GM04503 (cell line): ENCODE data around the gene FAM174C.
"Not testable (repeated sequence)": the region's sequence is repeated elsewhere in the genome, so short reads cannot be mapped to it uniquely, and the experiment has no call there.

Experiments
- DNase-seq: peaks from one replicate; pipeline ENCODE4 v3.0.0-alpha.2; 2012; ENCODE audit warnings: low read depth

Gene FAM174C

DNA sequence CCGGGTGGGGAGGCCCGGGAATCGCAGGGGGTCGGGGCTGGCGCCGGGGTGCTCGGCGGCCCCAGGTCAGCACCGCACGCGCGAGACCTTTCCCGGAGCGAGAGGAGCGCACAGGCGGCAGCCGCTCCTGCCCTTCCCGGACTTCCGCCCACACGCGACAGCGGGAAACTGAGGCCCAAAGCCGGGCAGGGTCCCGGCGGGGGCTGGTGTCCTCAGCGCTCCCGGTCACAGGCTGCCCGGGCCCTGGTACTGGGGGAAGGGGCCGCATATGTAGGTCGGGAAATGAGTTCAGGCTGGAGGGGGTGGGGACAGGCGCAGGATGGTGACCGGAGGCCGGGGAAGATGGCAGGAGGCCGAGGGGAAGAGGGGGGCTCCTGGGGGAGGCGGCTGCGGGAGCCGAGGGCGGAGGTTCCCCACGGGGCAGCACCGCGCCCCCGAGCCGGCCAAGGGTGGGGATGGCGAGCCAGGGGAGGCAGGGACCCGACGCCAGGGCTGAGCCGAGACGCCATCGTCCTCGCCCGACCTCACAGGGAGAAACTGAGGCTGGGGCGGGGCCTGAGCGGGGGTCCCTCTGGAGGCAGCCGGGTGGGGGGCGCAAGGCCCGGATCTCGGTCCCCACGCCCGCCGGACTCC lies 38.2 kb upstream of the FAM174C start:
- no peak for DNase-seq

DNA sequence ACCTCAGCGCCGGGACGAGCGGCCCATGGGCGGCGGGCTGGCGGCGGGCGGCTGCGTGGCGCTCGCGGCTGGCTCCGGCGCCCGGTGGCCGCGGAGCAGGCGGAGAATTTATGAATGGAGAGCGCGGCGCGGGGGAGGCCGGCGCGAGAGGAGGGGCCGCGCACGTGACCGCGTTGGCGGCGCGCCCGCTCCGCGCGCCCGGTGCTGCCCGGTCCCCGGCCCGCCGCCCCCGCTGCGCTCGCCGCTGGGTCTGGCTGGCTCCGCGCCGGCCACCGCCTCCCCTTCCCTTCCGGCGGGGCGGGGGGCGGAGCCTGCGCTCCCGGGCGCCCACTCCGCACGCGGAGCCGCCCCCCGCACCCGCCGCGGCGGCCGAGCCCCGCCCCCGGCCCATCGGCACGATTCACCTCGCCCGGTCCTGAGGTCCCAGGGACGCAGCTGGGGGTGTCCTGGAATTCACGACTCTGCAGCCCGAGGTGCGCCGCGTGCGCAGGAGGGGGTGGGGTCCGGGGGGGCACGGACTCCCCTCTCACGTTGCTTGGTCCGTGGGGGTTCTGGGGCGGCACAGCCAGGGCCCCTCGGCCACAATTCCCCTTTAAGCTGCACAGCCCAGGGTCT lies 37.5 kb upstream of the FAM174C start, which contains the start of gene CBARP:
CBARP (minus strand) TSS at position 252 of the 615 bp plus-strand sequence. CDS start 1,905 bp downstream, outside the sequence.
- DNase-seq = no peak

DNA sequence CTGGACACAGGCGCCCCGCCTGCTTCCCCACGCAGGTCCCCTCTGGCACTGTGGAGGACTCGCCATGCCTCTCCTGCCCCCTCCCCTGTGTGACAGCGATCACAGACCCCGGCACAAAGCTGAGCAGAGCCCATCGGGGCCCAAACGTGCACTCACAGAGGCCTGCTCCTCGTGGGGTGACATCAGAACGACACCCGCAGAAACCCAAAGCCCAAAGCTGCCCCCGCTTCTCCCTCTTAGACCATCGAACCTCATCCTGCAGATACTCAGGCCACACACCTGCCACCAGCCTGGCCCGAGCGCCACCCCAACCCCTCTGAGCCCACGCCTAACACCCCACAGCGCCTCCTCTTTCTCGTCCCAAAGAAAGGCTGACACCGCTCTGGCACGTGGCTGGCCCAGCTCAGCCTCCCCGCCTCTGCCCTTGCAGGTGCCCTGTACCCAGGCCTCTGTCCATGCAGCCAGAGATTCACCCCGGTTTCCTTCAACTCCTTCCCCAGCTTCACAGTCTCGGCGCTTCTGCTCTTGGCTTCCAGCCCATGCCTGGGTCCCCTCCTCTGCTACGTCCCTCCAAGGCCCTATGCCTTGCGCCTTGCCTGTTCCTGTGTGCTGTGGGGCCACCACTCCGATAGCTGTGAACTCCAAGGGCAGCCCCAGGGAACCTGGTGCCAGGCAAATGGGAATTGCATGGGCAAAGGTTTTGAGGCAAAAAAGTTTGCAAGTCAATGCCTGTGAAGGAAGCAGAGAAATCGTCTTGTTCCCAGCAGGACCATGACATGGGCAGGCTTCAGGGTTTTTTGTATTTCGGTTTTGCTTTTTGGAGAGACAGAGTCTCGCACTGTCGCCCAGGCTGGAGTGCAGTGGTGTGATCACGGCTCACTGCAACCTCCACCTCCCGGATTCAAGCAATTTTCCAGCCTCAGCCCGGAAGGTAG lies 36.7 kb upstream of the FAM174C start:
- no peak for DNase-seq

DNA sequence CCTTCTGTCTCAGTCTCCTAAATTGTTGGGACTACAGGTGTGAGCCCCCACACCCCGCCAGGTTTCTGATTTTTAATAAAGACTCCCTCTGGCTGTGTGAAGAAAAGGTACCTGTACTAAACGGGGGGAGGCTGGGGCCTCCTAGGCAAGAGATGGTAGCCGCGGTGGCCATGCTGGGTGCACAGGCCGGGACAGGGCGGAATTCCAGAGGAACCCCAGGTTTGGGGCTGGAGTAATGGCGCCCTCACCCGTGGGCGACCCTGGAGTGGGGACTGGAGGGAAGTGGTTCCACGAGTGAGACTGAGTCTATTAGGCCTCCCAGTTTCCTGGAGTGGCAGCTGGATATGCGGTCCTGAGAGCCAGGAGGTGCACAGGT lies 35.9 kb upstream of the FAM174C start:
- DNase-seq = no peak

DNA sequence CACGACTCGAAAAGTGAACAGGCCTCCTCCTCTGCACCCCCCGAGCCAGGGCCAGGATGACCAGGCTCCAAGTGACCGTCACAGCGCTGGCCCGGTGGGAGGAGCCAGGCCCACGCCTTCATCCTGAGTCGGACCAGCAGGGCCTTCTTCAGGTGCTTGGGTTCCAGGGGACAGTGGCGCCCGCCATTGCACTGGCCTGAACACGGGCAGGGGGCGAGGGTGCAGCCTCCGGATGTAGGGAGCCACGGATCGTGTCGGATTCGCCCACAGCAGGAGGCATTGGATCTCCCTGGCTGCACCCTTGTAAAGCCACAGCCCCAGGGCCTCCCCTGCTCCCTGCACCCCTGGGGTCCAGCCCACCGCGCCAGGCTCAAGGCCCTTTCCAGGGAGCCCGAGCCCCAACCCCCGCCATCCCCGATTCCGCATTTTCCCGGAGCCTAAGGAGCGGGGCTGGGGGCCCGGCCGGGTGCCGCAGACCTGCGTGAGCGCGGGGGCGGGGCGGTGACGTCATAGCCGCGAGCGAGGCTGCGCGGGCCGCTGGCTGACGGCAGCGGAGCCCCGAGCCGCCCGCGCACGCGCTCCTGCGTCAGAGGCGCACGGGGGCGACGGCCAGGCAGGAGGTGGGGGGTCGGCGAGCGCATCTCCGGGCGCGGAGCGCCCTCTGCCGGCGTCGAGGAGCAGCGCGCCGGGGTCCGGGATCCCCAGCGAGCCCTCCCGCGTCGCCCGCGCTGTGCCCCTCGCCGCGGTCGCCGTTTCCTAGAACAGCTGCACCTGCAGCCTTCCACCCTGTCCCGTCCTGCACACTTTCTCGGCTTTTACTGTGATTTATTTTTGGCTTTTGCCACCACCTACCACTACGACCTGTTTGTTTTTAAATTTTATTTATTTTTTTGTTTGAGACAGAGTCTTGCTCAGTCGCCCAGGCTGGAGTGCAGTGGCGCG lies 35.3 kb upstream of the FAM174C start:
- DNase-seq = no peak

DNA sequence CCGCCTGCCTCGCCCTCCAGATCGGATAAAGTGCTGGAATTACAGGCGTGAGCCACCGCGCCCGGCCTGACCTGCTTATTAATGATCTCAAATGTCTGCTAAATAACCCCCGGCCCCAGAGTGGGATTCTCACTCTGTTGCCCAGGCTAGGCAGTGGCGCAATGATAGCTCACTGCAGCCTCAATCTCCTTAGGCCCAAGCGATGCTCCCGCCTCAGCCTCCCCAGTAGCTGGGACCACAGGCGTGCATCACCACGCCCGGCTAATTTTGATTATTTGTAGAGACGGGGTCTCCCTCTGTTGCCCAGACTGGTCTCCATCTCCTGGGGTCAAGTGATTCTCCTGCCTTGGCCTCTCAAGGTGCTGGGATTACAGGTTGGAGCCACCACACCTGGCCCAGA lies 34.4 kb upstream of the FAM174C start:
- no peak for DNase-seq

DNA sequence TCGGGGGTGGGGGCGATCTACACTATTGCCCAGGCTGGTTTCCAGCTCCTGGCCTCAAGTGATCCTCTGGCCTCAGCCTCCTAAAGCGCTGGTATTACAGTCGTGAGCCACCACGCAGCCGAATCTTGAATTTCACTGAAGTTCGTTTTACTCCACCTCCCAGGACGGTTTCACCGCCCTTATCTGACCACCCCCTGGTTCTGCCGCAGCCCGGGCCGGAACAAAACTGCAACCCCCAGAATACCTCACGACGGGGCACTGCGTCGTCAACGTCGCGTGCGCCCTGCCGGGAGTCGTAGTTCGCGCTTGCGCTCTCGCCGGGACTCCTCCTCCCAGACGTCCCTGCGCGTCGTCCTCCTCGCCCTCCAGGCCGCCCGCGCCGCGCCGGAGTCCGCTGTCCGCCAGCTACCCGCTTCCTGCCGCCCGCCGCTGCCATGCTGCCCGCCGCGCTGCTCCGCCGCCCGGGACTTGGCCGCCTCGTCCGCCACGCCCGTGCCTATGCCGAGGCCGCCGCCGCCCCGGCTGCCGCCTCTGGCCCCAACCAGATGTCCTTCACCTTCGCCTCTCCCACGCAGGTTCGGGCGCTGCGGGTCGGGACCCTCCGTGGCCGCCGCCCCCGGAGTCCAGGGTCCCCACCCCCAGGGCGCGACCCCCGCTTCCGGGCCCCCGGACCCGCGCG lies 33.8 kb upstream of the FAM174C start, which contains the start of gene ATP5F1D:
ATP5F1D (plus strand) TSS at position 335 of the 679 bp plus-strand sequence; CDS start at position 435, 100 bp downstream.
- DNase-seq = no peak

DNA sequence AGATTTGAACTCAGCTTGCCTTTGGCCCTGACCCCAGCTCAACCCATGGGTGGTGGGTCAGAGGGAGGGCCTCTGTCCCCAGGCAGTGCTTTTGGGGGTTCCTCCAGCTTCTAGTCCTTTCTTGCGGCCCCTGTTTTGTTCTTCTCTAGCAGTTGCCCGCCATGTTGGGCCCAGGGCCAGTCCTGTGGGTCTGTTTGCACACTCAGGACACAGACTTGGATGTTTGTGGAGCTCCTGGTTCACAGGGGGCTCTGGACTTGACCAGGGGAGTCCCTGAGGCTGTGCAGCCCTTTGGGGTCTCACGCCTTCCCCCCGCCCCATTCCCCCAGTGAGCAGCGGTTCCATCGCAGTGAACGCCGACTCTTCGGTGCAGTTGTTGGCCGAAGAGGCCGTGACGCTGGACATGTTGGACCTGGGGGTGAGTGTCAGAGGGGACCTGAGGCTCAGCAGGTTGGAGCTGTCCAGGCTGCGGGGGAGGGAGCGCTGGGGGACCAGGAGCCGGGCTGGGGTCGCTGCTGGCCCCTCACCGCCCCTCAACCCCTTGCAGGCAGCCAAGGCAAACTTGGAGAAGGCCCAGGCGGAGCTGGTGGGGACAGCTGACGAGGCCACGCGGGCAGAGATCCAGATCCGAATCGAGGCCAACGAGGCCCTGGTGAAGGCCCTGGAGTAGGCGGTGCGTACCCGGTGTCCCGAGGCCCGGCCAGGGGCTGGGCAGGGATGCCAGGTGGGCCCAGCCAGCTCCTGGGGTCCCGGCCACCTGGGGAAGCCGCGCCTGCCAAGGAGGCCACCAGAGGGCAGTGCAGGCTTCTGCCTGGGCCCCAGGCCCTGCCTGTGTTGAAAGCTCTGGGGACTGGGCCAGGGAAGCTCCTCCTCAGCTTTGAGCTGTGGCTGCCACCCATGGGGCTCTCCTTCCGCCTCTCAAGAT lies 31.3 kb upstream of the FAM174C start:
- no peak for DNase-seq

DNA sequence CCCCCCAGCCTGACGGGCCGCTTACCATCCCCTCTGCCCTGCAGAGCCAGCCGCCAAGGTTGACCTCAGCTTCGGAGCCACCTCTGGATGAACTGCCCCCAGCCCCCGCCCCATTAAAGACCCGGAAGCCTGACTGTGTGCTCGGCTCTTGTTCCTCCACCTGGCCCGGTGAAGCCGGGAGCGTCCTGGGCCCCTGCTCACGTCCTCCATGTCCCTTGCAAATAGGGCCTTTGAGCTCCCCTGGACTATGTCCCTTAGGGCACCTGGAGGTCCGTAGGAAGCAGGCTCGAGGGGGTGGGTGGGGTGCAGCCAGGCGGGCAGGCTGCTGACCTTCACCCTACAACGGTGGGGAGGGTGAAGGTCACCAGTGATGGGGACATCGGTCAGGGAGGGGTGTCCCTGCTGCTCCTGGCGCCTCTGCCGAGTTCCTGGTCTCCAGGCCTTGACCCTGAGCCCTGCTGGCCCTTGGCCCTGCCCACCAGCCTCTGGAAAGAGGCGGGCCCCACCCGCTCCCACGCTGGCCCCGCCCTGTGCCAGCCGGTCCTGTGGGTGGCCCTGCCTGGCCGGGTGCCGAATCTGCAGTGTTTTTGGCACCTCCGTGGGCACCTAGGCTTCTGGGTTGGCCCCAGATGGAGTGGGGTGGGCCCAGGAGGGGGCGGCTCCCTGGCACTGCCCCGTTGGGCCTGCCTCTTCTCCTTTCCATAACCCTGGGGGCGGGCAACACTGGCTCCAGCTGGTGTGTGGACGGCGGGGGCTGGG lies 30.5 kb upstream of the FAM174C start:
- no peak for DNase-seq

DNA sequence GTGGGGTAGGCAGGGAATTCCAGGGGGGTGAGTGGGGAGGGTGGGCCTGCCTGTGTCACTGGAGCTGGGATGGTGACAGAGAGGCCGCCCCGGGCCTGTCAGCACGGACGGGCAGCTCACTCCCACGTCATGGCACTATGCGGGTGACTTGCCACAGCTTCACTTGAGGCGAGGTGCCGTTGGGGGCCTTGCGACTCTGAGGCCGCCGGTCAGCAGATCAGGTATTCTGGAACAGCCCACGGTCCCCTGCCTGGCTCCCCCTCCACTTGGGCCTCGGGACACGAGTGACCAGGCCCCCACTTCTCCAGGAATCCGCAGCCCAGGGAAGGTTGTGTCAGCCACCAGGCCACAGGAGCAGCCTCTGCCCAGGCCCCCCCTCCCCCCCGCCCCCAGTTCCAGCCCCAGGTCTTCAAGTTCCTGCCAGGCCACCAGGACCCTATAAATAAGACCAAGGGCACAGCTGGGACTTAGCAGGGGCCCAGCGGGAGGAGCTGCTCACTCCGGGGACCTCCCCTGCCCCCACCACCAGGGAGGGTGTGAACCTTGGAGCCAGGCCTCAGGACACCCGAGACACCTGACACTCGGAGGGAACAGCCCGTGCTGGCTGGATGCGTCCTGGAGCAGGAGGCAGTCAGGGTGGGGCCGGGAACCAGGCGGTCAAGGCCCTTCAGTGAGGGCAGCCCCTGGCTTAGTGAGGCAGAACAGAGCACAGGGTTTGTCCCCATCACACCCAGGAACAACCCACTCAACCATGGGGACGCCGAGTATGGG lies 29.7 kb upstream of the FAM174C start:
- DNase-seq = no peak

DNA sequence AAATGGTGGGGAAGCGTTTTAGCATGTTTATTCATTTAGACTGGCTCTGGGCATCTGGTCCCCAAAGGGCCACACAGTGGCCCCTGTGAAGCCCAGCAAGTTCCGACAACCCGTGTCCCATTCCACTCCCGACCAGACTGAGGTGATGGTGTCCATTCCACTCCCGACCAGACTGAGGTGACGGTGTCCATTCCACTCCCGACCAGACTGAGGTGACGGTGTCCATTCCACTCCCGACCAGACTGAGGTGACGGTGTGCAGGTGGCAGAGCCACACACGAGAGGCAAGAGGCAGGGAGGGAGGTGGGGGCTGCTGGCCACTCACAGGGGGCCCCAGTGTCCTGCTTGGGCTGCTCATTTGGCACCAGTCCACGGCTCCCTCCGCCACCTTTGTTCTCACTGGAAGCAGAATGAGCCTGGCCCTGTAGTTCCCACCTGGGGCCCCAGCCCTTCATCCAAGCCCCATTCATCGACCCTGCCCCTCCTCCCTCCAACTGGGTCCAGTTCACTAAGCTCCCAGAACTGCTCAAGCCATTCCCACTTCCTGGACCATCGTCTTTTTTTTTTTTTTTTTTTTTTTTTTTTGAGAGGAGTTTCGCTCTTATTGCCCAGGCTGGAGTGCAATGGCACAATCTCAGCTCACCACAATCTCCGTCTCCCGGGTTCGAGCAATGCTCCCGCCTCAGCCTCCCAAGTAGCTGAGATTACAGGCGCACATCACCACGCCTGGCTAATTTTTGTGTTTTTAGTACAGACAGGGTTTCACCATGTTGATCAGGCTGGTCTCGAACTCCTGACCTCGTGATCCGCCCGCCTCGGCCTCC lies 28.9 kb upstream of the FAM174C start:
- DNase-seq = not testable (repeated sequence)

DNA sequence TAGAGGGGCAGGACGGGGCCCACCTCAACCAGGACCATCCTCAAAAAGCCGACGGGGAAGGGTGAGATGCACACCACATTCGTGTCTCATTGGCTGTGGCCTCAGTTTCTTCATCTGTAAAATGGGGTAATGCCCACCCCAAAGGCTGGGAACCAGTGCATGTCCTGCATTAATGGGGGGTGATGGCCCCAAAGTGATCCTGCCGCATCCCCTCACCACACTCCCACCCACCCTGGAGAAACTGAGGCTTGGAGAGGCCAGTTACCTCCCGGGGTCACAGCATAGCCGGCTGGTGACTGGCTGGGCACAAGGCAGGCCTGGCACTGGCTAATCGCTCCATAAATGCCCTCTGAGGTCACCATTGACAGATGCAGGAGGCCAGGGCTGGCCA lies 27.6 kb upstream of the FAM174C start:
- no peak for DNase-seq

DNA sequence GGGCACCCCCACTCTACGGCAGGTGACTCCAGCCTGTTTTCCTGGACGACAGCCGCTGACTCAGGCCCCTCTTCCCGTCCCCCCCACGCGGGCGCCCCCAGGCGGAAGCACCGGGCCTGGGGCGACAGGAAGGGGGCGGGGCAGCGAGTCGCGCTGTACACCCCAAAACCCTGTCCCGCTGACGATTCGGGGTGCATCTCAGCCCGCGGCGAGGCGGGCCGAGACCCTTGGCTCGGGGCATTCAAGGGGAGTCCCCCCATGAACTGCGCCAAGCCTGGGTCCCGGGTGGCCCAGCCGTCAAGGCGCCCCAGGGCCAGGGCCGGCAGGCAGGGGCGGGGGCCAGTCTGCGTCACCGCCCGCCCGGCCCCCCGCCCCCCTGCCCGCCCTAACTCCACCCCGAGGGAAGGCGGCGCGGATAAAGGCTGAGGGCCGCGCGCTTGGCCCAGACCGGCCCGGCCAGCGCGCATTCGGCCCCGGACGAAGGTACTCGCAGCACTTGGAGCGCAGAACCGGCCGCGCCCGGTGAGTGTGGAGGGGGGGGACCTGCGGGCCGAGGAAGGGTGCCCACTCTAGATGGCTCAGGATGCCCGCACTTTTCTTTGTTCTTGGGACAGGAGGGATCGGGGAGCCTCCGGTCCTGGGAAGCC lies 27.1 kb upstream of the FAM174C start, which contains the start of gene MIDN:
MIDN (plus strand) TSS at position 445 of the 647 bp plus-strand sequence. CDS start 1,714 bp downstream, outside the sequence.
- no peak for DNase-seq

DNA sequence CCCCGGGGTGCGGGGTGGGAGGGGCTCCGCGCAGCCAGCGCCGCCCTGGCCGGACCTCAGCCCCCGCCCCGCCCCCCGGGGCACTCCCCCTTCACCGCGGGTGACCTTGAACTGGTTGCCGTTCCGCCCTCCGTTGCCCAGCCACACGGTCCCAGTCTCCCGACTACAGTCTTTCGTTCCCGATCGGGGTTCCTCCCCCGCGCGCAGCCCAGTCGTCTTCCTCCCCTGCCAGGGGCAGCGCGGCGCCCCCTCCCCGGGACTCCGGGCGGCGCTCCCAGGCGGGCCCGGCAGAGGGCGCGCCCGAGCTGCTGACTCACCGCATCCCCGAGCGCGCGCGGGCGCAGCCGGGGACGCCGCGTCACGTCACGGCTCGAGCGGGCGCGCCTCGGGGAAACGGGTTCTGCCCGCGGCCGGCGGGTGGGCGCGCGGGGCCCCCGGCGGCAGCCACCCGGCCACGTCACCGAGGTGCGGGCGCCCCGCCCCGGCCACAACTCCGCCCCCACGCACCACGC lies 26.5 kb upstream of the FAM174C start:
- DNase-seq = no peak

DNA sequence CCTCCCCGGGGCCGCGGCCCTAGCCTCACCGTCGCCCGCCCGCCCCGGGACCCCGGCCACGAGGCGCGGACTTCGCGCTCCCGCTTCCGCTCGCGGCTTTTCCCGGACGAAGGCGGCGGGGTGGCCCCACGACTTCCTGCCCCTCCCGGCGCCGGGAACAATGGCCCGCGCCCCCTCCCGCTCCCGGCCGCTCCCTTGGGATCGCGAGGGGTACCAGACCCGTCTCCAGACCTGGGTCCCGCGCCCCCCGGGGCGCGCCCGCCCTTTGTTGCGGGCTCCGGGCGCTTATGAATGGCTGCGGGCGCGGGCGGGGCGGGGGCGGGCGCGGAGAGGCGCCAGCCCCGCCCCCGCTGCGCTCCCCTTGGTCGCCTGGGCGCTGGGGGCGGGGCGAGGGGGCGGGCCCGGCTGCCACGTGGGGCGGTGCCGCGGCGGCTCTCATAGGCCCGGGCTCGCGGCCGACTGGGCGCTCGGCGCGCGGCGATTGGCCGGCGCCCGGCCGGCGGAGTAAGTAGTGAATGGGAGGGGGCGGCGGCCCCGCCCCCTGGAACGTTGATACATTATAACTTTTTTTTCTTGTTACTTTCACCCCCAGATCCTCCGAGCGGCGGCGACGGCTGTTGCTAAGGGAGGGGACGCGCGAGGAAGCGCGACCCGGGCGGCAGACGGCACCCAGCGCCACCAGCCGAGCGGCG lies 25.9 kb upstream of the FAM174C start:
- no peak for DNase-seq

DNA sequence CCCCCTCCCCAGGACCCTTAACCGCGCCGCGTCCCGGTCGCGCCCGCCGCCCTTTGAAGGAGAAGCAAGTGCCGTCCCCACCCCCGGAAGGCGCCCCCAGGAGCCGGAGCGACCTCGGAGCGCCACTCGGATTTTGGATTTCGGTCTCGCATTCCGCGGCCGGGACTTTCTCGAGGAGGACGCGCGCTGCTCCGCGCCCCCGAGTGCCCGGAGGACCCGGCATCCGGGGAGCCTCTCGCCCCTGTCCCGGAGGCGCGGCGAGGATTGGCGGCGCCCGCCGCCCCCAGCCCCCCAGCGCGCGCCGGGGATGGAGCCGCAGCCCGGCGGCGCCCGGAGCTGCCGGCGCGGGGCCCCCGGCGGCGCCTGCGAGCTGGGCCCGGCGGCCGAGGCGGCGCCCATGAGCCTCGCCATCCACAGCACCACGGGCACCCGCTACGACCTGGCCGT lies 25.3 kb upstream of the FAM174C start:
- DNase-seq = no peak
